Amniotic epithelial cell (primary cell): ENCODE data around the gene AGR3.

ENCODE experiments used
- DNase-seq: peaks from one replicate; pipeline ENCODE4 v3.0.0-alpha.2; 2010; ENCODE audit warnings: low read depth

AGR3 gene

DNA sequence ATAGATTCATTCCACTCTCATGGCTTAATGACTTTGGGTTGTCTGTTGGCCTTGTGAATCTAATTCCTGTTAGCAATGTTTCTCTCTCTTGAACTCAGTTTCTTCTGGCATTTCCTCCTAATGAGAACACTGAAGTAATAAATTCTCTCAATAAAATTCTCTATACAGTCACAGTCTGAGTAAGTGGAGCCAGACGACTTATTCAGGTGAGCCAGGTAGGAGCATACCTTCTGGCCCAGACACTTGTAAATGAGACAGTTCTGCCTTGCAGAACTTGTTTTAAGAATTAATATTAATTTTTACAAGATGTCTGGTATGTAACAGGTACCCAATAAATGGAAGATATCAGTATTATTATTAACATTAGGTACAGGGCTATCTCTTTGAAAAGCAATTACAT, 48.4 kb downstream of the AGR3 start:
- DNase-seq: no peak

DNA sequence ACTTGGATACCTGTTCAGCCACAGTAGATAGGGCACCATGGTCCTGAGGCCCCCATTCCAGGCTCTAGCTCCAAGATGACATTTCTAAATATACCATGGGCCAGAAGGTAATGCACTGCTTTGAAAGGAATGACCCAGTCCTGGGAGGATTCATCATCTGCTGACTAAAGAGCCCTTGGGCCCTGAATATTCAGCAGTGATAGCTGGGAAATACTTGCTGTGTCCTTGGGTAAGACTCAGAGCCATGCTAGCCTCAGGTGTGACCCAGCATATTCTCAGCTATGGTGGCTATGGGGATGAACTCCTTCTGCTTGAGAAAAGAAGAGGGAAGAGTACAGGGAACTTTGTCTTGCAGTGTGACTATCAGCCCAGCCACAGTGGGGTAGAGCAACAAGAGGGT, 55.7 kb downstream of the AGR3 start:
- no peak for DNase-seq

GRCh38 chr7:16822029-16822428, 59.8 kb downstream of the AGR3 start:
- DNase-seq: no peak

DNA sequence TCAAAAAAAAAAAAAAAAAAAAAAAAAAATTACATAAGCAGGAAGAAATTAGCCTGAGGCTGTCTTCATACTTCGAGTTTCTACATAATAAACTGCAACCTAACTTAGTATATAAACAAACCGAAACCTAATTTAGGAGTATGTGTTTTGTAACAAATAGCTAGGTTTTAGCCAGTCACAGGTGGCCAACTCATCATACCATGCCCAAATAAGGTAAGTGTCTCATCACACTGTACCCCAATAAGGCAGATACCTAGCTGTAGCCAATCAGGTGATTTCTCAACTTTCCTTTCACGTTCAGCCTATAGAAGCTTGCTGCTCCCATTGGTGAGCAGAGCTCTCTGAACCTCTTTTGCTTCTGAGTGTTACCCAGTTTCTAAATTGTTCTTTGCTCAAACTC, 63.1 kb downstream of the AGR3 start:
- no peak for DNase-seq

DNA sequence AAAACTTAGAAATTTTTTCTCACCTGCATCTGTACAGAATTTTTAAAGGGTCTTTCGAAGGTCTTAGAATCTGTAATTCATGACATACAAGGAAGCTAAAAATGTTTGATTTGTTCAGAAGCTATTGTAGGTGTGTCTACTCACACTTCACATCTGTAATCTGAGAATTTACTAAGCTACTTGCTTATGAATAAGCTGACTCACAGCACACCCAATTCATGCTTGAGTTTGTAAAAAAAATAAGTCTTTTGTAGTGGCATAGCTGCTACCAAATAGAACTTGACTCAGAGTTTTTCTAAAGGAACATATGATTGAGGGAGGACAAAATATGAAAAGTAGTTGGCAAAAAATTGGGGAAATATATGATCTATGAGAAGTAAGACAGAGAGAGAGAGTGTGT, 64.2 kb downstream of the AGR3 start:
- peak; percentile 61 for DNase-seq

DNA sequence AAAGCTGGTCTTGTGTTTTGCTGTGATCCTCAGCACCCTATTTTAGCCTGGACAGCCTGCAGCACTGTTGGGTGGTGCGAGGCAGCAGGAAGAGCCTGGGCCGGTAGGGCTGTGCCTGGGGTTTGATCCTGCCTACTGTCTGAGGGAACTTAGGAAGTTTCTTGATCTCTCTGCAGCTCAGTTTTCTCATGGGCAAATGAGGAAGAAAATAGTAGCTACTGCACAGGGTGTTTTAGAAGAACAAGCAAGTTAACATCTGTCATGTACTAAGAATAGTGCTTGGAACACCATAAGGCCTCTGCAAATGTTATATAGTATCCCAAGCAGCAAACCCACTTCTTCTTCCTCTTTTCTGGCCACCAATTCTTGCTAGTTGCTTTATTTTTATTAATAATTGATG, 65.0 kb downstream of the AGR3 start:
- DNase-seq: no peak

GRCh38 chr7:16815001-16815400, 66.8 kb downstream of the AGR3 start:
- no peak for DNase-seq

- DNase-seq: no peak
Observed at GRCh38 chr7:16813232-16813616, 68.6 kb downstream of the AGR3 start.

DNA sequence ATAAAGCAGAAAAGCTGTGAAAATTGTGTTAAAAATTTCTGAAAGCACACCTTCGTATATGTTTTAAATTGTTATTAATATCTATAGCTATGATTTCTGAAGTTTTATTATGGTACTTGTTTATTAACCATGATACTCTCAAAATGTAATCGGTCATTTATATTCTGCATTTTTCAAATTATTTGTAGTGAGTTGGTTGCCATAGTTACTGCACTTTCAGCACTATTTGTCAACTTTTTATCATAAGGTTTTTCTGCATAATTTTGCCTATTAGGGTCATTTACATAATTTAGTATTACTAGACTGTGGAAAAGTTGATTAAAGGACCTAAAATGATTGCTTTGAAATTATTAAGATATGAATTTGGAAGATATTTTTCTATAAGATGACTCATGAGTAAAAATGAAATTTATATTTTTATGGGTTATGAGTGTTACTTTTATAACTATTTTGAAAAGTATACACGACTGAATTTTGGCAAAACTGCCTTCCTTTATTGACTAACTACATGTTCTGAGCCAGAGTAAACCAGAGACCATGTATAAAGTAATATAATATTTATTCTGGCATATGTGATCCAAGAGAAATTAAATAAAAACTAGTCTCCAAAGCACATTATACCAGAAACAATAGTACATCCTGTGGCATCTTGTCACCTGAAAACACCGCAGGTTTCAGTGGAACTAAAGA, 69.1 kb downstream of the AGR3 start:
- DNase-seq: no peak

- DNase-seq: peak; percentile 64
Observed at GRCh38 chr7:16811551-16811950, 70.2 kb downstream of the AGR3 start.

DNA sequence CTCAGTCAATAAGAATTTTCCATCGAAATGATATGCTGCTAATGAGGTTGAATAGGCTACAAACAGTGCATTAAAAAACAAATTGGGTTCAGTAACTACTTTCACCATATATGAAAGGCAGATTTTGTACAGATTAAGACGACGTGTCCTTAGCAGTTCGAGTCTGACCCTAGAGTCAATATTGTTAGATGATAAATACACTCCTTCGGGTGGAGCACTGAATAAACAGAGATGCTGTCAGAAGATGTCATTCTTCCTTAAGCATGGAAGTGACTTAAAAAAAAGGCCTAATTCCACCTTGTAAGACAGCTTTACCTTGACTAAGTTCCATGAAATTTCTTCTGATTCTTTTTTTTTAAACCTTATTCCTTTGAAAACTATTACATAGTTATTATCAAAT, 71.2 kb downstream of the AGR3 start:
- DNase-seq: no peak

GRCh38 chr7:16810112-16810511, 71.7 kb downstream of the AGR3 start:
- DNase-seq: no peak
